IPS-NIHi7 (cell line): Measurements from ENCODE around the gene SIM1.

ENCODE experiments used
- DNase-seq: peaks from one replicate; pipeline ENCODE4 v3.0.0; 2012; ENCODE audit warnings: mixed read lengths; ENCODE audit errors: extremely low spot score

Gene SIM1, protein sequence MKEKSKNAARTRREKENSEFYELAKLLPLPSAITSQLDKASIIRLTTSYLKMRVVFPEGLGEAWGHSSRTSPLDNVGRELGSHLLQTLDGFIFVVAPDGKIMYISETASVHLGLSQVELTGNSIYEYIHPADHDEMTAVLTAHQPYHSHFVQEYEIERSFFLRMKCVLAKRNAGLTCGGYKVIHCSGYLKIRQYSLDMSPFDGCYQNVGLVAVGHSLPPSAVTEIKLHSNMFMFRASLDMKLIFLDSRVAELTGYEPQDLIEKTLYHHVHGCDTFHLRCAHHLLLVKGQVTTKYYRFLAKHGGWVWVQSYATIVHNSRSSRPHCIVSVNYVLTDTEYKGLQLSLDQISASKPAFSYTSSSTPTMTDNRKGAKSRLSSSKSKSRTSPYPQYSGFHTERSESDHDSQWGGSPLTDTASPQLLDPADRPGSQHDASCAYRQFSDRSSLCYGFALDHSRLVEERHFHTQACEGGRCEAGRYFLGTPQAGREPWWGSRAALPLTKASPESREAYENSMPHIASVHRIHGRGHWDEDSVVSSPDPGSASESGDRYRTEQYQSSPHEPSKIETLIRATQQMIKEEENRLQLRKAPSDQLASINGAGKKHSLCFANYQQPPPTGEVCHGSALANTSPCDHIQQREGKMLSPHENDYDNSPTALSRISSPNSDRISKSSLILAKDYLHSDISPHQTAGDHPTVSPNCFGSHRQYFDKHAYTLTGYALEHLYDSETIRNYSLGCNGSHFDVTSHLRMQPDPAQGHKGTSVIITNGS

DNA sequence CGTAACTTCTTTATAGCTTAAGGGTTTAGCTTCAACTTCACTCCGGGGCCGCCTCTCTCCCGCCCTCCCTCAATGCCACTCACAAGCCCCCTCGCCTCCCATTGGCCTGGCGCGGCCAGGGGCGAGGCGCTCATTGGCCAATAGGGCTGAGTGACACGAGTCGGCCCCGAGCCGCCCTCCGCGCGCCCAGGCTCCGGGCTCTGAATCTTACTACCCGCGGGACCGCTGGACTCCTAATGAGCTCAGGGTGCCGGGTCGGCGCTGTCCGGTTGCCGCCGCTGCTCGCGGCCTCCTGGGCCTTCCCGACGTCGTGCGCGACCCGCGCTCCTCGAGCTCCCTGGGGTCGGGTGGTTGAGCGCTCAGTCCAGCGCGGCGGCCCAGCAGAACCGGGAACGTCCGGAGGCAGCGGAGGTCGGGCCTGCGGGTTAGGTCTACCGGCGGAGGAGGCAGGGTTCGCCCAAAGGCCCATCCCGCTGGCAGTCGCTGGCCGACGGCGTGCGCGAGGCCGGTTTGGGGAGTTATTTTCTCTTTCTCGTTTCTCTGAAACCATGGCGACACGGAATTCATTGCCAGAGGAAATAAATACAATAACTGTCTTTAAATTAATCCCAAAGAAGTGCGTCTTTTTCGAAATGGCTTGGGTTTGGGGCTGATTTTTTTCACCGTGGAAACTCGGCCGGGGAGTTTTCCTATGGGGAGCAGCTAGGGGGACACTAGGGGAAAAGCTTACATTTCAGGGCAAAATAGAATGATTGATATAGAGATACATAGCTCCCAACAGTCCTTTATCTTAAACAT lies at the start of gene SIM1:
Gene SIM1 (minus strand): TSS at position 19 of the 798 bp plus-strand sequence. CDS start 1,453 bp downstream, outside the sequence.
- peak; percentile 97 for DNase-seq

DNA sequence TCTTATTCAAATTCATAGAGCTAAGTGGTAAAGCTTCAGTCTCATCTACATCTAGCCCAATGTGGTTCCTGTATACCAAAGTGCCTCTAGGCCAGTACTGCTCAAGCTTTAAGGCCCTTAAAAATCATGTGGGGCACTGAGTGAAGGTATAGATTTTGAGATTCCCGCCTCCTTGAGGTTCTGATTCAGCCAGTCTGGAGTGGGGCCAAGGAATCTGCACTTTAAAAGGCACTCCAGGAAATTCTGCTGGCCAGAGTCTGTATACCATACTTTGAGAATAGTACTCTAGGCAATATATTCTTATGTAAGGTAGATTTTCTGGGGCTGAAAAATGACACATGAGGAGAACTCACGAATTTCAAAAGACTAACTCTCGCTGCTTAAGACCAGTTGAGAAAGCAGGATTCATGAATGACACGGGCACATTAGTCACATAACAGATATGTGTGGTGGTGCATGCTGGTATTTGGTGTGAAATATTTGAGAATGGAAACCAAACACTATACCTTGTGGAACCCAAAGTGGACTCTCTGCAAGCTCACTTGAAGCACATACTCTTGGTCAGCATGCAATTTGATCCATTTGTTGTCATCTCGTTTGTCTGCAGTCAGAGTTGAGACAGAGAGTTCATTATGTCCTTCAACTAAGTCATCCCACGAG lies 47.6 kb upstream of the SIM1 start:
- DNase-seq: no peak

DNA sequence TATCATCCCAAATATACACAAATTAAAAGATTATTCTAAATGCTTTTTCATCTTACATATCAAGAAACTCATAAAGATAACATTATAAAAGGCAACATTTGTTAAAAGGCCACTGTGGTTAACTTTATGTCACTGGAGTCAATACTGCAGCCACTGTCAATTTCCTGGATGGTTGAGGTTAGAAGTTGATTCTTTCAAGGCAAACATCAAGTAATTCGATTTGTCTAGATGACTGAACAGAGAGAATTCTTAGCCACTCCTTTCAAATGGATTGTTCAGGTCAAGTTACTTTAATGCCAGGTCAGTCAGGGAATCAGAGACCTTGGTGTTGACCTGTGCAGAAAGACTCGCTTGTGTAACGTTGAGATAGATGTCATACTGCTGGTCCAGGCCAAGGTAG lies 44.4 kb upstream of the SIM1 start:
- no peak for DNase-seq

DNA sequence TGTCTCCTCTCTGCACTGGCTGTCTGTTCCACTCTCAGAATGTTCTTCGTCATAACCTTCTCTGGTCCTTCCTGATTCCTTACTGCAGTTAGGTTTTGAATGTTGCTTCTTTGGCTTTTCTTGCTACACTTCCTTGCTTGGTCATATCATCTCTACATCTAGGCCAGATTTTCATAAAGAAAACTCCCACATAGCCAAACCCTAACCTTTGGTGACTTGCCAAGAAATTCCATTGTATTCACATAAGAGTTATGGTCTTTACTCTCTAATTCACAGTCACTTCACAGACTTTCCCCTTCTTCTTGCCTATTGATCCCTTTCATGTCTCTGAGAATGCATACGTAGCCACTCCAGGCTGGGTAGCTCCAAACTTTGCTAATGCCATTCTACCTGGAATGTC lies 41.9 kb upstream of the SIM1 start:
- DNase-seq: no peak

DNA sequence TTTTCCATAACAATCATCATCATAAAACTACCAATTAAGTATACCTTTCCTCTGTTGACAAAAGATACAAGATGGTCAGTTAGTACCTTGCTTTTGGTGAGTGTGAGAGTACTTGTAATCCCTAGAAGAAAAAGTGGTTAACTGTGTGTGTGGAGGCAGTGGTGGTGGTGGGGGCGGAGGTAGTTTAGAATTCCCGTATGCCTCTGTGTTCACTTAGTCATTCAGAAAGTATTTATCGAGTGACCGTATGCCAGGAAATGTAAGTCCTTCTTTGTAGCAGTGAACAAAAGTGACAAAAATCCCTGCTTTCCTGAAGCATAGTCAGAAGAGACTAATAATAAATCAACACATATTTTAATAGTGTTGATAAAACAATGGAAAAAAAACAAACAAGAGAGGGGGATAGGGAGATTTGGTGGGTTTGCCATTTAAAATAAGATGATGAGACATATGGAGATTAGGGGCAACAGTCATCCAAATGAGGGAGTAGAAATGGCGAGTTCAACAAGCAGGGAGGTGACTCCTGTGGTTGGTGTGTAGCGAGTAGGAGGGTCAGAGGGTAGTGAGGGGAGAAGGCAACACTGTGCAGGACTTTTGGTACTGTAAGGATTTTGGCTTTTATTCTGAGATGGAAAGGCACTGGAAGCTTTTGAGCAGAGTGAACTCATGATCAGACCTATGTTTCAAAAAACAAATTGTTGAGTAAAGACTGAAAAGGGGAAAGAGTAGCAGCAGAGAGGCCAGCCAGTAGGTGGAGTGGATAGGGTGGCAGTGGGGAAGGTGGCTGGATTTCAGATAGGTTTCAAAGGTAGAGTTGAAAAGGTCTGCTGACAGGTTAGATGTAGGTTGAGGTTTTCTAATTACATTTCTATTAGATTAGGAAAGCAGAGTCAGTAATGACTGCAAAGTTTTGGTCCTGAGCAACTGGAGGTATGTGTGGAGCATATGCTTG lies 40.3 kb upstream of the SIM1 start:
- DNase-seq: no peak

DNA sequence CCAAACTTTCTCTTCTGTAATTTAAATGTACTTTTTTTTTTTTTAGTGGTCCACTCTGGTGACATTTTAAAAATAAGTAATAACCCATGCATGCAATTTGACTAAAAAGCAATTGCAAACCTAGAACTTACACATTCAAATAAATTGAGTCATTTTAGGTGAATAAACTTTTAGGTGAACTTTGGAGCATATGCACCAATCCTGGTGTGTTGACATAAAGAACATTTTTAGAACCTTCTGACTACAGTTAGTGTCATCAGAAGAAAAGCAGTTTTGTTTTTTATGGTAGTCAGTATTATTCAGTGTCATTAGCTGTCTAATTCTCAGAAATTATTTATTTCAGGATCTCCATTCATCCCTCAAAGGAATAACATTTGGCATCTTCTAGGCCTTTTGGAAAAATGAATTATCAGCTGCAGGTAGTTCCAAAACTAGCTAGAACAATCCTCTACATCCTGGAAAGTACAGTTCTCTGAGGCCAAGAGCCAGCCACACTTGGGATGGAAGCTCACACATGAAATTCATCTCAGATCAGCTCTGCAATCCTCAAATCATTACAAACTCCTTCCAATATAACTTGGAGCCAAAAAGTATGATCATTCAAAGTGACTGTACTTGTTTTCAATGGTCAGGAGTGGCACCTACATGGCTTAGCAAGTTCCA lies 38.5 kb upstream of the SIM1 start:
- DNase-seq: no peak

DNA sequence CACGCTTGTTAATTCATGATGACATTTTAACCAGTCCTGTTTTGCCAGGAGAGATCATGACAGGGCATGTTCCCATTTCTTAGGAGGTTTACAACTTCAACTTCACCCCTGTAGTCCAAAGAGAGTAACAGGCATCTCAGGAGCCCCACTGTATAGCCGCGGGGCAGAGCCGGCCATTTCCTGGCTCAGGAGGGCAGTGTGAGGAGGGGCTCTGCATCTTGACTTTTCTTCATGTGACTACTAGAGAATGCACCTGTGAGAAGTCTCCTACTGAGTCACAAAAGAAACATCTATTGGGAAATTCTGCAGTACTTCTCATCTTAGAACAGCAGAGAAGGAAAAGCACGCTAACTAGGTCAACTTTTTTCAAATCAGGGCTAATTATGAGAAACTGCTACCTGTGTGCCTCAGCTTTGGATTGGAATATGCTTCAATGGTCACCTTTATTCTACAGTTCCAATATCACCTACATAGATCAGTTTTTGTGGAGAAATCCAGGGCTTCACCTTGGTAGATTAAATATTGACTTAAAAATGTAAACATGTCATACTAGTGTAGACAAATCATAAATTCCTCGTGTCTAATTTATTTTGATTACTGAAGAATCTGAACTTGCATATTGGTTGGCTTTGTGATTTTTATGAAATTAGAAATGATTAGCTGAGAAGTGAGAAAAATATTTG lies 28.6 kb upstream of the SIM1 start:
- peak; percentile 50 for DNase-seq

DNA sequence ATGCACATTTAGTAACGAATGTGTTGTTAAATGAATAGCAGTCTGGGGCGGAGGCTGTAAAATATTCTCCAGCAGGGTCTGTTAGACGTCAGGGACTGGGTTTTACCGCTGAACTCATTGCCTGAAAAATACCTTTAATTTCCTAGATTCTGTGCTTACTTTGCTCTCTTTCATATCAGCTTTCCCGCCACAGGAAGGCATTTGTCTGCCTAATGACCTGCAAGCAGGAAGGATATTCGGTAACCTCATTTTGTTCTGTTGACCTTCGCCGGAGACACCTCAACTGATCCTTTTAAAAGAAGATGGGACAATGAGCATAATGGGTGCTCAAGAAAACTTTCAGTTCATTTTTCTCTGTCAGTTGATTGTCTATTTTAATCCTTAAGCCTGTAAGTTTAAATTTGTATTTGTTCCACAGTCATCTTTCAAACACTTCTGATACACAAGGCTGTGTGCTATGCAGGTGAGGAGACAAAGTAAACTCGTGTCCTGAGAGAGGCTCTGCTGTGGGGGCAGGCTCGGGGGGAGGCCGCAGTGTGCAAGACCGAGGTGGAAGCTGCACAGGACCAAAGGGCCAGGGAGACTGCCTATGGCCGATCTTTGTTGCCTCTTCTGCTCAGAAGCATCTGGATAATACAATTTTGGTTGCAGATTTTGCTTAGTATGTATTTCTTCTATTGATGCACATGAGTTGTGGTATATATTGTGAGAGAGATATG lies 27.4 kb upstream of the SIM1 start:
- no peak for DNase-seq

DNA sequence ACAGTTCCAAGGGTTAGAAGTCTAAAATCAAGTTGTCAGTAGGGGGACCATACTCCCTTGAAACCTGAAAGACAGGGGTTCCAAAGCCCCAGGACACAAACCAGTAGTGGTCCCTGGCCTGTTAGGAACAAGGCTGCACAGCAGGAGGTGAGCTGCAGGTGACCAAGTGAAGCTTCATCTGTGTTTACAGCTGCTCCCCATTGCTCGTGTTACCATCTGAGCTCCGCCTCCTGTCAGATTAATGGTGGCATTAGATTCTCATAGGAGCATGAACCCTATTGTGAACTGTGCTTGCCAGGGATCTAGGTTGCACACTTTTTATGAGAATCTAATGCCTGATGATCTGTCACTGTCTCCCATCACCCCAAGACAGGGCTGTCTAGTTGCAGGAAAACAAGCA lies 25.3 kb upstream of the SIM1 start:
- DNase-seq: no peak

DNA sequence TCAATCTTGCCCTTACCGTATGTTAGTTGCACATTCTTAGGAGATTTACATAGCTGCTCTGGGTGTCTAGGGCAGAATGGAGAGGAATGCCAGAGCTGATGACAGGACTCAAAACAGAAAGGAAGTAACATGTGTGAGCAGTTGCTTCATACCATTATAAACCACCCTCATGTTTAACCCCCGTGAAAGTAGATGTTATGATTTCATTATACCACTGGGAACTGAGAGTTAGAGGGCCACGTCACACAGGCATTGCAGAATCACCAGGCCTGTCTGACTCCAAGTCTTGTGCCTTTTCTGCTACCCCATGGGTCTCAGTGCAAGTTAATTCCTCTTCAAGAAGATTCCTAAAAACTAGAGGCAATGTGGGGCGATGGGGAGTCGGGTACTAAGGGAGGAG lies 23.5 kb upstream of the SIM1 start:
- DNase-seq: no peak

DNA sequence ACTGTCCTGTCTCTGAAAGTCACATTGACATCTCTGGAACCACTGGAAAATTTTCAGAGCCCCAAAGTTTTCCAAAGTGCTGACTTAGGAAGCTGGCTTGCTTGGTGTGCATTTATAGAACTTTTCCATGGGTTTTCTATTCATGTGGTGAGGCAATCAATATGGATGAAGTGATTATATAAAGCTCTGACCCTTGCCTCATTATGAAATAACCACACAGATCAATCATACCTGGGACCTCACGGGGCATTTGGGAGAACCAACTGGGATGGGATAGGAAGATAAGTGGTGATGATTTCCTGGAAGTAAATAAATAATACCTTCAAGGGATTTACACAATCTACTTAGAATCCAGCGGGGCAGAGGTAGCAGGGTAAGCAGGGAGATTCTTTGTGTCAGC lies 22.9 kb upstream of the SIM1 start:
- no peak for DNase-seq

DNA sequence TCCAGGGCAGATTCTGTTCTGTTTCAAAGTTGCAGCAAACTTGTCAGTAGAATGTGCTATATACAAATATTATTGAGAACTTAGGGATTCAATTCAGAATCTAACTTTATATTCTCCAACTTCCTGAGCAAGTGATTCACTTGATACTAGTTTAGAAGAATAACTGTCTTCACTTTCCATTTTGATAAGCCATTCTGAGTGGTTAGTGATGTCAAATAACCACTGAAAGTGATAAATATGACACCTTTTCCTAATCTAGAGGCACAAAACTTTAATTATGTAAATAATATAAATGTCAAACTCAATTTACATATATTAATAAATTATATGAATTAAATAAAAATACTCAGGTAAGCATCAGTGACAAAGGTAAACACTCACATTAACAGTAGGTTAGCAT lies 20.5 kb upstream of the SIM1 start:
- no peak for DNase-seq

DNA sequence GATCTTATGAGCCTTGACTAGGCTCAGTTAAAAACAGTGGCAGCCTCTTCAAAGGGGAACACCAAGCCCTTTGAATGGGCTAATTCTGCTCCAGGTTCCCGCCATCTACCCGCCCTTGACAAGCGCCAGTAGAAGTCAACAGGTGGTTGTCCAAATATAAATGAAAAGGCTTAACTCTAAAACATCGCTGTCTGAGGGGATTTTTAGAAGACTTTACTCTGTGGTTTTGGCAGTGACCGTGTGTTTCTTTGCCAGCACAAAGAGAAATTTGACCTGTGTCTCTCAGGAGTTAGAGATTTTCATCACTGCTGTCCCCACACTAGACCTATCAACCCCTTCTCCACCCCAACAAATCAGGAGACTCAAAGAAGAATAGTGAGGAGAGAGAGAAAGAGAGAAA lies 19.8 kb upstream of the SIM1 start:
- DNase-seq: no peak

DNA sequence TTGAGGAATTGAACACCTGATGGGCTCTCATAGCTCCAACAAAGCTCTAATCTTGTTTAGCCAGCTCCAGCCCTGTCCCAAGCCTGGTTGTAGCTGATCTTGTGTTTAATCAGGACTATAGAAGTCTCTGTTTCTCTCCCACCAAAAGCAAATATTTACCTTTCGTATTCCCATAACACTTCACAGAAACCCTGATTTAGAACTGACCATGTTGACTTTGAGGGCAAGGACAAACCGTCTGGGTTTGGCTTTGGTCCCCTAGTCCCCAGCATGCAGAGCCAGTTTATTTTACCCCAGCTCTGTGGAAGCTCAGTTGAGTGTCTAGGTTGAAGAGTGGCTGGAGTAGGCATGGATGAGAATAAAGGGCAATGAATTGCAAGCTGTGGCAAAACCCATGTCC lies 18.0 kb upstream of the SIM1 start:
- DNase-seq: no peak

DNA sequence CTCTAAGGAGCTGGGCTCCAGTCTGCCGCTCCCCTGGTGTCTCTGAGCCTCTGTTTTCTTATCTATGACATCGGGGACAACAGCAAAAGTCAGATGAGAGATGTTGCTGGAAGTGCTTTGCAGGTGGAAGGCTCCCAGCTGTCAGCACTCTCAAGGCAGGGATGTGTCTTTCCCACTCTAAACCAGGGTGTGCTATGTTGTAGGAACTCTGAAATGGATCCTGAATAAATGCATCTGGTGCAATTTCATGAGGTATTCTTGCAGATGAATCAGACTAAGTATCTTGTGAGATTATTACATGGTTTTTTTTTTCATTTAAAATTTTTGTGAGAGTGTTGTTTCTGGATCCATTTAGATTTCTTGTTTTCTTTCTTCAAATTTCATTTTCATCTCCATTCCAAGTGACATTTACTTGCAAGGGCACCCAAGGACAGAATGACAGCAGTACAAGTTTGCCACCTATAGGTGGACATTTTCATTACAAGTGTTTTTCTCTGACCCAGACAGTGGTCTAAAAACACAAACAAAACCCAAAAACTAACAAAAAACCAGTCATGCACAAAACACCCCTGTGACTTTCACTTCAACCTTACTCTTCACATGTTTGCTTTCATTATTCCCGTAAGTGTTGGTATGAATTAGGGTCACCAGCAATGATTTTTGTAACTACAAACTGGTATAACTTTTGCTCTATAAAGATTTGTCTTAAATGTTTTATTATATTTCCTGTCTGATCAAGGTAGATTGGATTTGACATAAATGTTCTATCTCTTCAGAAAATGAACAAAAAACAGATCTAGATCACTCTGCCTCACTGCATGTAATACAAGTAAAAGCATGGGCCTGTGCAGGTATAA lies 14.7 kb upstream of the SIM1 start:
- DNase-seq: no peak

DNA sequence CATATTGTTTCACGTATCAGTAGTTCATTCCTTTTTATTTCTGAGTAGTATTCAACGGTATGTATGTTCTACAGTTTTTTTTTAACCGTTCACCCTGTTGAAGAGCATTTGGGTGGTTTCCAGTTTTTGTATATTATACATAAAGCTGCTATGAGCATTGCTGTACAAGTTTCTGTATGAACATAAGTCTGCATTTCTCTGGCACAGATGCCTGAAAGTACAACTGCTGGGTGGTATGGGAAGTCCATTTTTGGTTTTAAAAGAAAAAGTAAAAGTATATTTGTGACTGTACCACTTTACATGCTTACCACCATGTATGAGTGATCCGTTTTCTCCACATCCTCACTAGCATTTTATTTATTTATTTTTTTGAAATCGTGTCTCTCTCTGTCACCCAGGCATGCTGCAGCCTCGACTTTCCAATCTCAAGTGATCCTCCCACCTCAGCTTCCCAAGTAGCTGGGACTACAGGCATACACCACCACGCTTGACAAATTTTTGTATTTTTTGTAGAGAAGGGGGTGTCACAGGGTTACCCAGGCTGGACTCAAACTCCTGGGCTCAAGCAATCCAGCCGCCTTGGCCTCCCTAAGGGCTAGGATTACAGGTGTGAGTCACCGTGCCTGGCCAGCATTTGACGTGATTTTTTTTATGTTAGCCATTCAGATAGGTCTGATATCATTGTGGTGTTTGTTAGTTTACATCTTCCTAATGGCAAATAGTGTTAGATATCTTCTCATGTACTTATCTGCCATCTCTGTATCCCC lies 11.0 kb upstream of the SIM1 start:
- no peak for DNase-seq

DNA sequence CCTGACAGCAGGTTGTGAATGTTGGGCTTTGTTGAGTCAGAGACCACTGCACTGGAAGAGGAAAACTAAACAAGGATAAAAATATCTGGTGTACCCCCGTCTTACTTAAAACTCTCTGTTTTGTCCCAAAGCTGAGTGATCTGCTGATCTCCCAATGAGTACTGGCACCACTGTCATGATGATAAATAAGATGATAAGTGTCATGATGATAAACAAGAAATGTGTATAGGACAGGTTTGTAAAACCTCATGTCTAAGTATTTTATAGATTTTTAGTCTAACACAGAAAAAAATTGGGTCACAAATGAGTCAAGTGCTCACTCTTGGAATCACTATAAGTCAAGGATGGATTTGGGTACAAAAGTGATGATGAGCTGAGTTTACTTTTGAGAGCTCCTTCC lies 8.5 kb upstream of the SIM1 start:
- no peak for DNase-seq
